ENCODE data around the gene TMEM258. TPM values are rescaled to one million over a fixed set of nuclear protein-coding genes. Genes with fewer than 3 reads are reported as not detected.

Gene TMEM258
- total RNA-seq, 1 donor from 2014 or later = 104 TPM

- no peaks in the 10 kb centered on the region for H3K9me3 ChIP-seq
- H3K27ac ChIP-seq = no peak overlapping the region
- H3K4me1 ChIP-seq = peaks cover 7% of the 10 kb centered on the region
- H3K4me3 ChIP-seq = no peak overlapping the region
- no peaks in the 10 kb centered on the region for H3K36me3 ChIP-seq
- intact Hi-C loops (cut with DNase I) = no loop called here
- DNase-seq (no peak), ATAC-seq (no peak)
- TF ChIP-seq, protein P1, sequence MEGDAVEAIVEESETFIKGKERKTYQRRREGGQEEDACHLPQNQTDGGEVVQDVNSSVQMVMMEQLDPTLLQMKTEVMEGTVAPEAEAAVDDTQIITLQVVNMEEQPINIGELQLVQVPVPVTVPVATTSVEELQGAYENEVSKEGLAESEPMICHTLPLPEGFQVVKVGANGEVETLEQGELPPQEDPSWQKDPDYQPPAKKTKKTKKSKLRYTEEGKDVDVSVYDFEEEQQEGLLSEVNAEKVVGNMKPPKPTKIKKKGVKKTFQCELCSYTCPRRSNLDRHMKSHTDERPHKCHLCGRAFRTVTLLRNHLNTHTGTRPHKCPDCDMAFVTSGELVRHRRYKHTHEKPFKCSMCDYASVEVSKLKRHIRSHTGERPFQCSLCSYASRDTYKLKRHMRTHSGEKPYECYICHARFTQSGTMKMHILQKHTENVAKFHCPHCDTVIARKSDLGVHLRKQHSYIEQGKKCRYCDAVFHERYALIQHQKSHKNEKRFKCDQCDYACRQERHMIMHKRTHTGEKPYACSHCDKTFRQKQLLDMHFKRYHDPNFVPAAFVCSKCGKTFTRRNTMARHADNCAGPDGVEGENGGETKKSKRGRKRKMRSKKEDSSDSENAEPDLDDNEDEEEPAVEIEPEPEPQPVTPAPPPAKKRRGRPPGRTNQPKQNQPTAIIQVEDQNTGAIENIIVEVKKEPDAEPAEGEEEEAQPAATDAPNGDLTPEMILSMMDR (IDR thresholded peaks at IDR 0.05) = no peak
- H3K27me3 ChIP-seq (ENCODE audit: low read depth) = peaks cover 29% of the 10 kb centered on the region
Measured at GRCh38 chr11:61751384-61751783, 41.0 kb downstream of the TMEM258 start.

GRCh38 chr11:61750631-61751273, 41.6 kb downstream of the TMEM258 start:
- Histone ChIP-seq H3K9me3 (no peaks in the 10 kb centered on the region), H3K27me3 (ENCODE audit: low read depth) (peaks cover 29% of the 10 kb centered on the region), H3K4me1 (peaks cover 7% of the 10 kb centered on the region), H3K27ac (no peak overlapping the region), H3K4me3 (no peak overlapping the region), H3K36me3 (no peaks in the 10 kb centered on the region)
- DNase-seq (no peak), ATAC-seq (no peak)
- TF ChIP-seq, protein P1 (IDR thresholded peaks at IDR 0.05) = no peak
- intact Hi-C loops (cut with DNase I) = no loop called here

DNA sequence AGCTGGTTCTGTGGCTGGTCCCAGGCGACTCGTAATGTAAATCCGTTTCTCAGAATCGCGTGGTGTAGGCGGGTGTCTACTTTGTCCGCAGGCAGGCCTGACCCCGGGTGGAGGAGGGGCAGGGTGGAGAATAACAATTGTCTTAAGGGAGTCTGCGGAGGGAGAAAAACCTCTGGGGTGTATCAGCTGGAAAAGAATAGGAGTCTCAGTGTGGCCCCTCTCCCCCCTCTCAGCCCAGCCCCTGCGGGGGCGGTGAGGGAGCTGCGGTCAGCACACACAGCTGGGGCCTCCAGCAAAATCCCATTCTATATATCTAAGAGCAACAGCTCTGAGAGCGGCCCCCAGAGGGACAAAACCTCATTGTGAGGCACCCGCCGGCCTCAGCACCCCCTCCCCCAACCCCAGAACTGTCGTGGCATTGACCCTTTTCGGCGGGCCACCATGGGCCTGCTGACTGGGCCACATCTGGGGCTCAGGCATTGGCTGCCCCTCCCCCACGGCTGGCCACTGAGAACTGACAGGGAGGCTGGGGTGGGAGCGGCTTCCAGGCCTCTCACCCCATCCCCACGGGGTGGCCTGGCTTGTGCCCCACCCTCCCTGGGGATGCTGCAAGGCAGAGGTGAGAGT, 42.7 kb downstream of the TMEM258 start:
- DNase-seq (no peak), ATAC-seq (no peak)
- intact Hi-C loops (cut with DNase I) = no loop called here
- TF ChIP-seq, protein P1 (IDR thresholded peaks at IDR 0.05) = no peak
- Histone ChIP-seq H3K27me3 (ENCODE audit: low read depth) (peaks cover 29% of the 10 kb centered on the region), H3K9me3 (no peaks in the 10 kb centered on the region), H3K4me3 (no peak overlapping the region), H3K27ac (no peak overlapping the region), H3K4me1 (peaks cover 7% of the 10 kb centered on the region), H3K36me3 (no peaks in the 10 kb centered on the region)

GRCh38 chr11:61747967-61748285, 44.5 kb downstream of the TMEM258 start:
- intact Hi-C loops (cut with DNase I) = no loop called here
- no peak overlapping the region for H3K4me3 ChIP-seq
- peaks cover 25% of the 10 kb centered on the region for H3K27me3 ChIP-seq (ENCODE audit: low read depth)
- H3K9me3 ChIP-seq = no peaks in the 10 kb centered on the region
- no peak overlapping the region for H3K27ac ChIP-seq
- DNase-seq (no peak), ATAC-seq (no peak)
- H3K4me1 ChIP-seq = peaks cover 7% of the 10 kb centered on the region
- H3K36me3 ChIP-seq = peaks cover 4% of the 10 kb centered on the region
- TF ChIP-seq, protein P1 (IDR thresholded peaks at IDR 0.05) = peak; percentile 4

DNA sequence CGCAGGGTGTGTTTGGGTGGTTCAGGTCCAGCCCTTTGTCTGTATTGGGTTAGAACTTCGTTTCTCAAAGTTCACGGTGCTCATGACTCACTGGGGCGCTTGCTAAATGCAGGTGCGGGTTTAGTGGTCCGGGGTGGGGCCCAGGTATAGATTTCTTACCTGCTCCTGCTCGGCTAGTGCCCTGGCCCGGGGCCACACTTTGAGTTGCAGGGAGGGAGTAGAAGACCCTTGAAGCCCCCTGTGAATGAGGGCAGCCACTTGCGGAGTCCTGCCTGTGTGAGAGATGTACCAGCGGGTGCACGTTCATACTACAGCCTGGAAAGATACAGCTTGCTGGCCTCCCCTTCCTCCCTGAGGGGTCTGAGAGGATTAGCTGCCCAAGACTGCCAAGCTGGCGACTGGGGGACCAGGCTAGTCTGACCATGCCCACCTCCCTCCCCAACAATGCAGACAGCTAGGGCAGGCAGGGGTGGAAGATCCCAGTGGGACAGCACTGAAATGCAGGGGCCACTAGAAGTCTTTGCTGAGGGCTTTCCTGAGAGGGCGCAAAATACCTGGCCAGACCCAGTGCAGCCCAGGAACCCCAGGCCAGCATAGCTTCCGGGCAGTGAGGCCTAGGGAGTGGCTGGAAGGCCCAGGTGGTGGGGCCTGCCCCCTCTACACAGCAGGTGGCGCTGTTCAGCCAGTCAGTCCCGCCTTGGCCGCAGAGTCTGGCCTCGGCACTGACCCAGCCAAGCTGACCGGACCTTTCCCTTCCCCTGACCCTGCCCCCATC, 45.0 kb downstream of the TMEM258 start:
- Histone ChIP-seq H3K4me3 (no peak overlapping the region), H3K4me1 (peaks cover 7% of the 10 kb centered on the region), H3K27me3 (ENCODE audit: low read depth) (peaks cover 21% of the 10 kb centered on the region), H3K36me3 (peaks cover 4% of the 10 kb centered on the region), H3K9me3 (no peaks in the 10 kb centered on the region), H3K27ac (no peak overlapping the region)
- intact Hi-C loops (cut with DNase I) = no loop called here
- DNase-seq (peak; percentile 84), ATAC-seq (peak; percentile 90 to 91)
- TF ChIP-seq, protein P1 (IDR thresholded peaks at IDR 0.05) = peak; percentile 85

Measured in lower lobe of right lung (tissue), 2 donors.